ENCODE results near the gene JAK2.
"Not testable (repeated sequence)": the region's sequence is repeated elsewhere in the genome, so short reads cannot be mapped to it uniquely, and the experiment has no call there.

Gene JAK2

DNA sequence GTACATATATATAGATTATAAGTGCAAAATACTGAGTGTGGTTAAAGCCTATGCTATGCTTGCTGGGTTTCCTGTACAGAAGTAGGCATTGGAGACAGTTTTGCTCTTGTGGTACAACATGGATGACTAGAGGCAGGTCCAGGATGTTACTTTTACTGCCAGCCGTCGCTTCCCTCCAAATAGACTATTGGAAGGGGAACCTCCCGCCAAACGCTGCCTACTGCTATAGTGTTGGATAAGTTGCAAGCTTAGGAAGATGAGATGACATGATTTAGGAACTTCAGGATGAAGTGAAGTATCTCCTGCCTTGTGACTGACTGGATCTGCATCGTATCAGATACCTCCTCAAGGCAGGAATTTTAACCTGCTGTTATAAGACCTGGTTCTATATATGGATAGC is 30.9 kb downstream of the JAK2 start:
- TF ChIP-seq, protein P1, sequence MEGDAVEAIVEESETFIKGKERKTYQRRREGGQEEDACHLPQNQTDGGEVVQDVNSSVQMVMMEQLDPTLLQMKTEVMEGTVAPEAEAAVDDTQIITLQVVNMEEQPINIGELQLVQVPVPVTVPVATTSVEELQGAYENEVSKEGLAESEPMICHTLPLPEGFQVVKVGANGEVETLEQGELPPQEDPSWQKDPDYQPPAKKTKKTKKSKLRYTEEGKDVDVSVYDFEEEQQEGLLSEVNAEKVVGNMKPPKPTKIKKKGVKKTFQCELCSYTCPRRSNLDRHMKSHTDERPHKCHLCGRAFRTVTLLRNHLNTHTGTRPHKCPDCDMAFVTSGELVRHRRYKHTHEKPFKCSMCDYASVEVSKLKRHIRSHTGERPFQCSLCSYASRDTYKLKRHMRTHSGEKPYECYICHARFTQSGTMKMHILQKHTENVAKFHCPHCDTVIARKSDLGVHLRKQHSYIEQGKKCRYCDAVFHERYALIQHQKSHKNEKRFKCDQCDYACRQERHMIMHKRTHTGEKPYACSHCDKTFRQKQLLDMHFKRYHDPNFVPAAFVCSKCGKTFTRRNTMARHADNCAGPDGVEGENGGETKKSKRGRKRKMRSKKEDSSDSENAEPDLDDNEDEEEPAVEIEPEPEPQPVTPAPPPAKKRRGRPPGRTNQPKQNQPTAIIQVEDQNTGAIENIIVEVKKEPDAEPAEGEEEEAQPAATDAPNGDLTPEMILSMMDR (conservative IDR thresholded peaks at IDR 0.05): no peak

DNA sequence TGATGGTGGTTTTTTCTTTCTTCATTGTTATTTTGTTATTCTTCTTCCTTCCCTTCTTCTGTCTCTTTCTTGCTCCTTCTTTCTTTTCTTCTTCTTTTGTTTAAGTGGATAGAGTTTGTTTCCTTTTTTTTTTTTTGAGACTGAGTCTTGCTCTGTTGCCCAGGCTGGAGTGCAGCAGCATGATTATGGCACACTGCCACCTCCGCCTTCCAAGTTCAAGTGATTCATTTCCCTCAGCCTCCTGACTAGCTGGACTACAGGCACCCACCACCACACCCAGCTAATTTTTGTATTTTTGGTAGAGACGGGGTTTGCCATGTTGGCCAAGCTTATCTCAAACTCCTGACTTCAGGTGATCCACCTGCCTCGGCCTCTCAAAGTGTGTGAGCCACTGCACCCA is 40.3 kb downstream of the JAK2 start:
- TF ChIP-seq, protein P1 (conservative IDR thresholded peaks at IDR 0.05): no peak
- no peak overlapping the region for H3K27ac ChIP-seq

More for the DNA sequence above, 30.9 kb downstream of the JAK2 start:
- no peak overlapping the region for H3K27ac ChIP-seq

DNA sequence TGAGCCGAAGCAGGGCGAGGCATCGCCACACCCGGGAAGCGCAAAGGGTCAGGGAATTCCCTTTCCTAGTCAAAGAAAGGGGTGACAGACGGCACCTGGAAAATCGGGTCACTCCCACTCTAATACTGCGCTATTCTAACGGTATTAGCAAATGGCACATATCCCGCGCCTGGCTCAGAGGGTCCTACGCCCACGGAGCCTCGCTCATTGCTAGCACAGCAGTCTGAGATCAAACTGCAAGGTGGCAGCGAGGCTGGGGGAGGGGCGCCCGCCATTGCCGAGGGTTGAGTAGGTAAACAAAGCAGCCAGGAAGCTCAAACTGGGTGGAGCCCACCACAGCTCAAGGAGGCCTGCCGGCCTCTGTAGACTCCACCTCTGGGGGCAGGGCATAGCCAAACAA is 46.9 kb downstream of the JAK2 start:
- not testable (repeated sequence) for H3K27ac ChIP-seq

DNA sequence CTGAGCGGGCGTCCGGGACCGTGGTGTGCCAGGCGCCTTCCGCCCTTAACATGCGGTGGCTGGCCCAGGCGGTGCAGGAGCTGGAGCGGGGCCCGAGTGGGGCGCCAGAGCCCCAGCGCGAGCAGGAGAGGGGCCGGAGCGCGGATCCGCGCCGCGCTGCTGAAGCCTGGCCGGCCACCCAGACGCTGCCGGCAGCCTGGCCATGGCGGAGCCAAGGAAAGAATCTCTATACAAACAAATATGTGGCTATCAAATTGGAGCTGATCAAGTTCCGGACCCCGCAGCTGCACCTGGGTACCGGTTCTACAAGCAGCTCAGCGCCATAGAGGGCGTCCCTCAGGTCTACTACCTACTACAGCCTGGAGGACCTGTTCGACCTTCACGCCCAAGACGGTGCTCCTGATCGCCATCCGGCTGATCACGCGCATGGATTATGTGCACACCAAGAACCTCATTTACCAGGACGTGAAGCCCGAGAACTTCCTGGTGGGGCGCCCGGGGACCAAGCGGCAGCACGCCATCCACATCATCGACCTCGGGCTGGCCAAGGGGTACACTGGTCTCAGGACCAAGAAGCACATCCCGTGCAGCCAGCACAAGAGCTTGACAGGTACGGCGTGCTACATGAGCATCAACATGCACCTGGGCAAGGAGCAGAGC is 55.8 kb downstream of the JAK2 start:
- TF ChIP-seq, protein P1 (conservative IDR thresholded peaks at IDR 0.05): no peak
- H3K27ac ChIP-seq: no peak overlapping the region

DNA sequence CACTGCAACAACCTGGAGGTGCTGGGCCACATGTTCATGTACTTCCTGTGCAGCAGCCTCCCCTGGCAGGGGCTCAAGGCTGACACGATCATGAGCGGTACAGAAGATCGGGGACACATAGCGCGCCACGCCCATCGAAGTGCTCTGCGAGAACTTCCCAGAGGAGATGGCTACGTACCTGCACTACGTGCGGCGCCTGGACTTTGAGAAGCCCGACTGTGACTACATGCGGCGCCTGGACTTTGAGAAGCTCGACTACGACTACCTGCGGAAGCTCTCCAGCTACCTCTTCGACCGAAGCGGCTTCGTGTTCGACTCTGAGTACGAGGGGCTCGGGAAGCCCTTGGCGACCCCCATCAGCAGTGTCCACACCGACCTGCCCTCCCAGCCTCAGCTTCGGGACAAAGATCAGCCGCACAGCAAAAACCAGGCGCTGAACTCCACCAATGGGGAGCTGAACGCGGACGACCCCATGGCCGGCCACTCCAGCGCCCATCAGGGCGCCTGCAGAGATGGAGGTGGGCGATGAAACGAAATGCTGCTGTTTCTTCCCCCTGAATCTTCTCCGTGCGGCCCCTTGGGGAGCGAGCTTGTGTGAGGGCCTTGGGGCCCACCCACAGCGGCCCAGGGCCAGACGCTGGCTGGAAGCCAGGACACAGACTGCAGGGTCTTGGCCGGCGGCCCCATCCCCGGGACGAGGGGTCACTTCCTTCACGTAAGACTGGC is 56.5 kb downstream of the JAK2 start:
- no peak overlapping the region for H3K27ac ChIP-seq
- TF ChIP-seq, protein P1 (conservative IDR thresholded peaks at IDR 0.05): no peak

DNA sequence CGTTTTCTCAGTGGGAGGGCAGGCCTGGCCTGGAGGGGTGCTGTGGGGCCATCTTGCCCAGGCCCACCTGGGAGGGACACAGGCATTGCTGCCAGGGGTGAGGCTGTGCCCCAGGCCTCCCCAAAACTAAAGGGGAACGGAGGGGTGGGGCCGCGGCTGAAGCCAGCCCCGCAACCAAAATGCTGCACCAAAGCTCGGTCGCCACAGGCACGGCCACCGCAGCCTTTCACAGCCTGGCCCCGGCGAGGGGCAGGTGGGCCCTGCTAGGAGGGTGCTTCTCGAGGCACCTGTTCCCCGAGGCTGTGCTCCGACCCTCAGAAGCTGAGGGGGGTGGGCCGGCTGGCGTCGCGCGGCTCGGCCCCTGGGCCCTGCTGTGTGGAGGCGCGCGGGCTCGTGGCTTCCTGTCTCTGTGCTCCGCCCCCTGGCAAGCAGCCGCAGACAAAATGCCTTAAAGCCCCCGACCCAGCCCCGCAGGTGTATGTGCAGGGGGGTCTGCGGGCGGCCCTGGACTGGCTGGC is 57.6 kb downstream of the JAK2 start:
- no peak overlapping the region for H3K27ac ChIP-seq
- TF ChIP-seq, protein P1 (conservative IDR thresholded peaks at IDR 0.05): no peak

DNA sequence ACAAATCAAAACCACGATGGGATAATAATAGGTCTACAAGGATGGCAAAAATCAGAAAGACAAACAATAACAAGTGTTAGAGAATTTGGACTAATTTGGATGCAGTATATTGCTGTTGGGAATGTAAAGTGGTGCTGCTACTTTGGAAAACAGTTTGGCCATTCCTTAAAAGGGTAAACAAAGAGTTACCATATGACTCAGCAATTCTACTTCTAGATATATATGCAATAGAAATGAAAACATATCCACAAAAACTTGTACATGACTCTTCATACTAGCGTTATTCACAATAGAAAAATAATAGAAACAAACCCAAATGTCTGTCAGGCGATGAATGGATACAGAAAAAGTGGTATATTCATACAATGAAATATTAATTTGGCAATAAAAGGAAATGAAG is 58.3 kb downstream of the JAK2 start:
- H3K27ac ChIP-seq: no peak overlapping the region
- TF ChIP-seq, protein P1 (conservative IDR thresholded peaks at IDR 0.05): no peak

DNA sequence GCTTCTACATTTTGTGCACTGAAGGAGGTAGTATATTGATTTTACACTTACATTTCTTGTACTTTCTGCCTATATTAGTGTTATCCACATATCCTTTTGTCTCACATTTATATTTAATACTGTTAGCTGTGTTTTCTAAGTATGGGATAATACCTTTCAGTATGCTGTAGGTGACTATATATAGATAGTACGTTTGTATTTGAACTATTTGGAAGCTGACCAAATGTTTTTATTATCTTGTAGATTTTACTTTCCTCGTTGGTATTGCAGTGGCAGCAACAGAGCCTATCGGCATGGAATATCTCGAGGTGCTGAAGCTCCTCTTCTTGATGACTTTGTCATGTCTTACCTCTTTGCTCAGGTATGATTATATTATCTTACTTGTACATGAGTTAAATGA is 59.1 kb downstream of the JAK2 start:
- no peak overlapping the region for H3K27ac ChIP-seq
- TF ChIP-seq, protein P1 (conservative IDR thresholded peaks at IDR 0.05): no peak
